Endothelial cell of umbilical vein (primary cell): Measurements from ENCODE around the gene IRS1. TPM values are rescaled to one million over a fixed set of nuclear protein-coding genes. Genes with fewer than 3 reads are reported as not detected.

ENCODE experiments used
- BruUV-seq: library from RNA; stranded (reverse); fragments of 400-500 nt; replicated peaks from 2 replicates; lab custom pipeline; 2021; lab: Mats Ljungman, UMichigan
- CTCF ChIA-PET: fragments of 300-600, 350-600 bp; sonication (Branson Sonifier 250); formaldehyde crosslinking; loops from one replicate; lab custom pipeline; 2021; ENCODE audit warnings: antibody characterized with exemption, inconsistent platforms; lab: Charles Lee
- POLR2A ChIA-PET: fragments of 300-600, 350-600 bp; sonication (Branson Sonifier 250); formaldehyde crosslinking; loops from one replicate; lab custom pipeline; 2021; ENCODE audit warnings: antibody characterized with exemption, inconsistent platforms; lab: Charles Lee
- DNase-seq: peaks from one replicate; pipeline ENCODE4 v3.0.0-alpha.2; 2011; ENCODE audit warnings: low read depth, low spot score
- FAIRE-seq: peaks from 2 replicates; lab custom pipeline; 2011; peaks lifted over from hg19 to GRCh38; lab: Jason Lieb, UNC
- H2AFZ ChIP-seq: 2 replicates; pipeline ENCODE4 v1.6.0; 2012; ENCODE audit warnings: low read depth, low read length, control low read depth, inconsistent platforms
- H3K27ac ChIP-seq: 2 replicates; pipeline ENCODE4 v1.5.1; 2011; ENCODE audit warnings: low read depth, mild to moderate bottlenecking, control low read depth, low read length, moderate library complexity; ENCODE audit not compliant: insufficient read depth
- H3K27me3 ChIP-seq, 2 experiments: 2 replicates each; pipeline versions ENCODE4 v1.6.0 to v1.6.1; 2011; ENCODE audit warnings: low read length in 2 of 2, mixed read lengths in 1 of 2; ENCODE audit not compliant: control insufficient read depth in 2 of 2, insufficient read depth in 2 of 2
- H3K36me3 ChIP-seq, 2 experiments: 2 replicates in 1 of 2; 3 replicates in 1 of 2; pipeline ENCODE4 v1.5.1; 2011; ENCODE audit warnings: low read length in 2 of 2, mild to moderate bottlenecking in 1 of 2, moderate library complexity in 1 of 2; ENCODE audit not compliant: control insufficient read depth in 2 of 2, insufficient read depth in 2 of 2; ENCODE audit errors: extremely low read depth in 1 of 2
- H3K4me1 ChIP-seq: 3 replicates; pipeline ENCODE4 v1.5.1; 2011; ENCODE audit warnings: mild to moderate bottlenecking, low read length; ENCODE audit not compliant: control insufficient read depth, insufficient read depth; ENCODE audit errors: extremely low read depth
- H3K4me2 ChIP-seq: 2 replicates; pipeline ENCODE4 v1.6.1; 2011; ENCODE audit warnings: low read length, control low read depth, mixed read lengths; ENCODE audit not compliant: insufficient read depth
- H3K4me3 ChIP-seq, 3 experiments: fragments of 200-600 bp in 1 of 3; sonication (generic), shearing (Covaris generic) in 1 of 3; replicated peaks in 1 of 3; 2 replicates each; pipeline ENCODE4 v1.5.1; 2011 to 2016; ENCODE audit warnings: control low read depth in 3 of 3, low read length in 3 of 3, mild to moderate bottlenecking in 2 of 3, inconsistent platforms in 1 of 3, low read depth in 1 of 3, moderate library complexity in 1 of 3; ENCODE audit not compliant: insufficient read depth in 1 of 3
- H3K79me2 ChIP-seq: 2 replicates; pipeline ENCODE4 v1.6.0; 2012; ENCODE audit warnings: low read length, inconsistent platforms; ENCODE audit not compliant: control insufficient read depth, insufficient read depth
- H3K9ac ChIP-seq: replicated peaks from 2 replicates; pipeline ENCODE3; 2011; ENCODE audit warnings: low read length, control low read depth; ENCODE audit not compliant: insufficient read depth; ENCODE audit errors: extremely low read depth
- H3K9me1 ChIP-seq: replicated peaks from 3 replicates; pipeline ENCODE4 v1.6.0; 2011; ENCODE audit warnings: mild to moderate bottlenecking, low read length; ENCODE audit not compliant: control insufficient read depth, insufficient read depth; ENCODE audit errors: extremely low read depth
- H3K9me3 ChIP-seq: replicated peaks from 2 replicates; pipeline ENCODE4 v1.5.1; 2012; ENCODE audit warnings: low read length, inconsistent platforms; ENCODE audit not compliant: control insufficient read depth, insufficient read depth
- H4K20me1 ChIP-seq: replicated peaks from 2 replicates; pipeline ENCODE3; 2011; ENCODE audit warnings: mild to moderate bottlenecking, low read length; ENCODE audit not compliant: control insufficient read depth, insufficient read depth; ENCODE audit errors: extremely low read depth
- CTCF ChIP-seq, 2 donors: IDR thresholded peaks; 1 replicate in 1 of 2; 2 replicates in 1 of 2; pipeline ENCODE4 v1.5.1; 2011; ENCODE audit warnings: low read length in 2 of 2, mild to moderate bottlenecking in 2 of 2, moderate library complexity in 2 of 2, control low read depth in 1 of 2, inconsistent platforms in 1 of 2, low read depth in 1 of 2; ENCODE audit not compliant: insufficient read depth in 1 of 2; ENCODE audit errors: extremely low read depth in 1 of 2
- EZH2 ChIP-seq: IDR thresholded peaks from 2 replicates; pipeline ENCODE4 v1.6.1; 2012; ENCODE audit warnings: borderline replicate concordance, low read depth, mild to moderate bottlenecking, moderate library complexity, low read length, inconsistent platforms; ENCODE audit not compliant: severe bottlenecking
- FOS ChIP-seq: IDR thresholded peaks from 2 replicates; pipeline ENCODE4 v1.6.1; 2011; ENCODE audit warnings: mild to moderate bottlenecking, low read length, moderate library complexity, borderline replicate concordance; ENCODE audit not compliant: insufficient read depth
- GATA2 ChIP-seq: IDR thresholded peaks from 2 replicates; pipeline ENCODE4 v1.7.0; 2011; ENCODE audit warnings: low read depth, mild to moderate bottlenecking, moderate library complexity, mixed read lengths, low read length; ENCODE audit not compliant: insufficient read length, insufficient read depth
- JUN ChIP-seq: IDR thresholded peaks from 2 replicates; pipeline ENCODE4 v1.6.1; 2011; ENCODE audit warnings: borderline replicate concordance, low read depth; ENCODE audit not compliant: insufficient read length, insufficient read depth
- MAX ChIP-seq: IDR thresholded peaks from 2 replicates; pipeline ENCODE4 v1.6.1; 2011; ENCODE audit not compliant: insufficient read depth, insufficient read length
- MYC ChIP-seq: IDR thresholded peaks from one replicate; pipeline ENCODE4 v1.6.1; 2011; ENCODE audit warnings: mild to moderate bottlenecking, low read depth, low read length
- POLR2A ChIP-seq: IDR thresholded peaks from 2 replicates; pipeline ENCODE4 v1.6.1; 2012; ENCODE audit warnings: low read depth, mild to moderate bottlenecking, control low read depth, low read length
- POLR2AphosphoS5 ChIP-seq: IDR thresholded peaks from 2 replicates; pipeline ENCODE4 v1.6.1; 2012; ENCODE audit warnings: low read depth, mild to moderate bottlenecking, control low read depth, low read length, moderate library complexity; ENCODE audit not compliant: insufficient read depth
- dilution Hi-C: fragments of 300-500 bp; cut with MboI; formaldehyde crosslinking; loops from one replicate; pipeline ENCODE4 v1.15.0; 2019; ENCODE audit warnings: low sequenced_read_pairs; ENCODE audit not compliant: extremely low pct_ligation_motif_present
- intact Hi-C: fragments of 100-400 bp; cut with micrococcal nuclease; formaldehyde crosslinking; loops from one replicate; pipeline ENCODE4 v1.10.0; 2022
- polyA plus RNA-seq, 4 experiments: library from polyadenylated mRNA; depleted of rRNA in 3 of 4; stranded (reverse) in 3 of 4; unstranded in 1 of 4; fragments of >200 nt; gene quantifications; 2 replicates each; pipeline versions ENCODE4 v1.2.1 to v1.2.3, GENCODE V29; 2011 to 2012; ENCODE audit warnings: missing spikeins in 1 of 4
- total RNA-seq: library from RNA; stranded (reverse); gene quantifications from 2 replicates; pipeline ENCODE4 v1.2.3, GENCODE V29; 2021

IRS1 gene
- total and polyA plus RNA-seq, 2 donors (not counting 3 experiments of a cell fraction or from before 2014, with no cell fraction given), result 0.10 to 0.11 TPM

- no peaks in the 10 kb centered on the region for H3K27me3 ChIP-seq
- no peaks in the 10 kb centered on the region for H3K9me1 ChIP-seq
- no peaks in the 10 kb centered on the region for H4K20me1 ChIP-seq
- CTCF ChIA-PET, result no interaction called here
- TF ChIP-seq FOS, result no peak
- TF ChIP-seq JUN, result no peak
- no peak for TF ChIP-seq POLR2AphosphoS5
- TF ChIP-seq EZH2, result no peak
- TF ChIP-seq MAX, result no peak
- no peak for TF ChIP-seq CTCF (IDR thresholded peaks at IDR 0.05; ENCODE audit: extremely low read depth in 1 of 2, insufficient read depth in 1 of 2, low read depth in 1 of 2, low read length in 2 of 2)
- TF ChIP-seq POLR2A, result no peak
- TF ChIP-seq MYC, result no peak
- TF ChIP-seq GATA2, result no peak
- intact Hi-C loops, result no loop called here
- dilution Hi-C loops, result no loop called here
- no peak overlapping the region for H2AFZ ChIP-seq
- no peaks in the 10 kb centered on the region for H3K79me2 ChIP-seq
- FAIRE-seq (no peak), DNase-seq (no peak)
- no peak overlapping the region for H3K9ac ChIP-seq
- no peaks in the 10 kb centered on the region for H3K36me3 ChIP-seq
- H3K4me2 ChIP-seq, result no peak overlapping the region
- POLR2A ChIA-PET, result no interaction called here
- H3K27ac ChIP-seq, result no peak overlapping the region
- no peaks in the 10 kb centered on the region for H3K9me3 ChIP-seq
- no TSS peak for BruUV-seq
- no peak overlapping the region for H3K4me3 ChIP-seq
- no peaks in the 10 kb centered on the region for H3K4me1 ChIP-seq
These were observed 97.2 kb downstream of the IRS1 start for GRCh38 chr2:226702376-226702775.
